Mesenchymal stem cell (in vitro differentiated cells and primary cell): Measurements from ENCODE around the gene INCA1.

Source experiments
- DNase-seq: peaks from one replicate; pipeline ENCODE4 v3.0.0-alpha.2; 2013
- H2AFZ ChIP-seq: one replicate; pipeline ENCODE4 v1.6.1; 2013; ENCODE audit warnings: low read depth, mild to moderate bottlenecking, control low read depth, inconsistent platforms, low read length, moderate library complexity
- H2AK5ac ChIP-seq: 2 replicates; pipeline ENCODE4 v1.6.1; 2013; ENCODE audit warnings: low read length, moderate library complexity, mild to moderate bottlenecking, inconsistent platforms; ENCODE audit not compliant: severe bottlenecking
- H2BK120ac ChIP-seq: one replicate; pipeline ENCODE4 v1.6.1; 2013; ENCODE audit warnings: low read depth, mild to moderate bottlenecking, inconsistent platforms, low read length, moderate library complexity
- H2BK12ac ChIP-seq, 2 experiments: one replicate each; pipeline ENCODE4 v1.6.1; 2013; ENCODE audit warnings: inconsistent platforms in 2 of 2, low read length in 2 of 2, mild to moderate bottlenecking in 2 of 2, moderate library complexity in 2 of 2, control low read depth in 1 of 2
- H2BK15ac ChIP-seq: one replicate; pipeline ENCODE4 v1.6.1; 2013; ENCODE audit warnings: mild to moderate bottlenecking, low read depth, inconsistent platforms; ENCODE audit not compliant: poor library complexity, severe bottlenecking
- H2BK5ac ChIP-seq: 2 replicates; pipeline ENCODE4 v1.6.1; 2013; ENCODE audit warnings: low read depth, mild to moderate bottlenecking, low read length, control low read depth, inconsistent platforms; ENCODE audit not compliant: poor library complexity, severe bottlenecking
- H3K14ac ChIP-seq, 2 experiments: one replicate each; pipeline ENCODE4 v1.6.1; 2013; ENCODE audit warnings: inconsistent platforms in 2 of 2, low read length in 2 of 2, control low read depth in 1 of 2, mild to moderate bottlenecking in 1 of 2, moderate library complexity in 1 of 2
- H3K18ac ChIP-seq, 2 experiments: one replicate each; pipeline ENCODE4 v1.6.1; 2013; ENCODE audit warnings: inconsistent platforms in 2 of 2, low read length in 2 of 2, control low read depth in 1 of 2, low read depth in 1 of 2, mild to moderate bottlenecking in 1 of 2
- H3K23ac ChIP-seq, 2 experiments: one replicate each; pipeline ENCODE4 v1.6.1; 2013; ENCODE audit warnings: inconsistent platforms in 2 of 2, low read length in 2 of 2, mild to moderate bottlenecking in 2 of 2, moderate library complexity in 2 of 2, control low read depth in 1 of 2
- H3K27ac ChIP-seq: 2 replicates; pipeline ENCODE4 v1.5.1; 2013; ENCODE audit warnings: mild to moderate bottlenecking, moderate library complexity, low read length, control low read depth, inconsistent platforms; ENCODE audit not compliant: poor library complexity, severe bottlenecking
- H3K27me3 ChIP-seq, 2 experiments: 2 replicates each; pipeline versions ENCODE4 v1.6.1 to v1.7.0; 2013; ENCODE audit warnings: low read length in 2 of 2, mild to moderate bottlenecking in 2 of 2, moderate library complexity in 2 of 2, control low read depth in 1 of 2, inconsistent platforms in 1 of 2; ENCODE audit not compliant: control insufficient read depth in 1 of 2, insufficient read depth in 1 of 2
- H3K36me3 ChIP-seq, 2 experiments: 2 replicates each; pipeline versions ENCODE4 v1.6.1 to v1.7.0; 2013; ENCODE audit warnings: low read length in 2 of 2, control low read depth in 1 of 2, inconsistent platforms in 1 of 2, low read depth in 1 of 2, mild to moderate bottlenecking in 1 of 2; ENCODE audit not compliant: insufficient read depth in 2 of 2, control insufficient read depth in 1 of 2
- H3K4ac ChIP-seq, 2 experiments: one replicate each; pipeline ENCODE4 v1.6.1; 2013; ENCODE audit warnings: inconsistent platforms in 2 of 2, low read length in 2 of 2, mild to moderate bottlenecking in 2 of 2, moderate library complexity in 2 of 2, control low read depth in 1 of 2, low read depth in 1 of 2
- H3K4me1 ChIP-seq: 2 replicates; pipeline ENCODE4 v1.6.1; 2013; ENCODE audit warnings: low read depth, low read length, control low read depth; ENCODE audit not compliant: control insufficient read depth, insufficient read depth
- H3K4me2 ChIP-seq: 2 replicates; pipeline ENCODE4 v1.6.1; 2013; ENCODE audit warnings: low read length, mild to moderate bottlenecking, inconsistent platforms; ENCODE audit not compliant: poor library complexity, severe bottlenecking
- H3K4me3 ChIP-seq, 2 experiments: 2 replicates each; pipeline versions ENCODE4 v1.5.1 to v1.7.0; 2013; ENCODE audit warnings: low read length in 2 of 2, mild to moderate bottlenecking in 2 of 2, control low read depth in 1 of 2, low read depth in 1 of 2; ENCODE audit not compliant: insufficient read depth in 1 of 2
- H3K79me1 ChIP-seq: replicated peaks from 2 replicates; pipeline ENCODE4 v1.6.1; 2013; ENCODE audit warnings: mild to moderate bottlenecking, control low read depth, low read length, inconsistent platforms; ENCODE audit not compliant: poor library complexity, severe bottlenecking
- H3K9ac ChIP-seq: 2 replicates; pipeline ENCODE4 v1.7.0; 2013; ENCODE audit warnings: mild to moderate bottlenecking, low read length, moderate library complexity
- H3K9me3 ChIP-seq: 2 replicates; pipeline ENCODE4 v1.7.0; 2013; ENCODE audit warnings: mild to moderate bottlenecking, low read length; ENCODE audit not compliant: control insufficient read depth
- H4K8ac ChIP-seq: one replicate; pipeline ENCODE4 v1.6.1; 2013; ENCODE audit warnings: inconsistent platforms, mild to moderate bottlenecking, low read length, moderate library complexity
- H4K91ac ChIP-seq: one replicate; pipeline ENCODE4 v1.6.1; 2013; ENCODE audit warnings: mild to moderate bottlenecking, low read length, inconsistent platforms
- WGBS: methylation state at CpG from one replicate; pipeline ENCODE4 v1.1.7; 2013; ENCODE audit warnings: mixed read lengths; 5-methylcytosine and 5-hydroxymethylcytosine counted together

INCA1 gene

DNA sequence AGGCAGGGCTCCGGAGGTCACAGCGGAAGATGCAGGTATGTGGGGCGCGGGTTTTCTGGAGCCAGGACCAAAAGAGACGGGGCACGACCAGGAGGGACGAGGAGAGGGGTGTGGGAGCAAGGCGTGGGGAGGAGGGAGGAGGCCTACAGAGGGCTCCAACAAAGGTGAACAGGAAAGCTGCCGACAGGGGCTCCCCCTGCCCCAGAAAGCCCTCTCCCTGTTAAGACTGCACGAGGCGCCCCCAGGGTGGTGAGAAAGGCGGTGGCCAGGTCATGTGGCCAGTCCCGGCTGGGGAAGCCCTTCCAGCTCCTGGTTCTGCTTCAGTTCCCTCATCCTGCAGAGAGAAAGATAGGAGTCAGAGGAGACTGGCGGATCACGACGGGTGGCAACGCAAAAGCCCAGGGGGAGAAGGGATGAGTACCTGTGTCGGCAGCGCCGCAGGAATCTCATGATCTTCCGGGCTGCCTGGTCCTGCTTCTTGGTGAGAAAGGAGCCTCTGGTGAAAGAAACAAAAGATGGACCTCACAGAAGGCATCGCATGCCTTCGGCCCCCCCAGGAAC is 28.8 kb downstream of the INCA1 start:
- peak overlapping the region; percentile 95 for H3K27ac ChIP-seq

DNA sequence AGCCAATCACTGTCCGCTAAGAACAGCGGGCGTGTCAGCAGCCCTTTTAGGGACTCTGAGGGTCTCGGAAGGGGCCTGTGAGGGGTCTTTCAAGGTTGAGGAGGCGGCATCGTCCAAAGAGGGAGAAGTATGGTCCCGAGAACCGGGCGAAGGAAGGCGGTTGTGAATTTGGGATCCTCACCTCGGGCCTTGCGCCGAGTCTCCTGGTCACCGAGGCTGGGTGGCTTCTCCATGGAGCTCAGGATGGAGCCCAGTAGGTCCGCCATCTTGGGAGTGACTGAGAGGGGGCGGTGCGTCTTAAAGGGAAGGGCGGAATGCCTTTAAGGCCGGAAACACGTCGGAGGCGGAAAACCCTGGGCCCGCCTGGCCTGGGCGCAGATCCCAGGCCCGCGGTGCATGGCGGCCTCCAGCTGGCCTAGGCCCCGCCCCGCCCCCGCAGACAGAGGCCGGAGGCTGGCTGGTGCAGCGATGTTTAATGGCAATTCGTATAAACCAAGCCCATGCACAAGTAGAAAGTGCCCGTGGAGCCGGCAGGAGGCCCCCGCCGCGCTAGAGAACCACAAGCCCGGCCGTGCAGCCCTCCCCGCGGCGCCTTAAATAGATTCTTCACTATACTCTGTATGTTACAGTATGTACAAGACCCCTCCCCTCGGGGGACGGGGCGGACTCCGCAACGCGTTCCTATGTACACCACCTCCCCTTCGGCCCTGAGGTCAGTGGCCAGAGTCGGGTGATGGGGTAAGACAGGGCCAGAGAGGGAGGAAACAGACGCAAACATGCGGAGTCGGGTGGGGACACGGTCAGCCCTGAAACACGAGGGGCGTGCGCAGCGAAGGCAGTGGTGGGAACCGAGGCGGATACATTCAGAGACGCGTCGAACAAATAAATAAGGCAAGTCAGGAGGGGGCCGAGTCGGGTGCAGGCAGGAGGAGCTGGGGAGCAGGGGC is 29.5 kb downstream of the INCA1 start, which contains the start of gene SPAG7:
SPAG7 (minus strand) TSS at position 279 of the 947 bp plus-strand sequence; CDS start at position 266, 13 bp downstream.
- H3K27ac ChIP-seq = peak within 1 kb of the TSS; percentile 100
- H2BK120ac ChIP-seq = peak within 1 kb of the TSS; percentile 92
- peak within 1 kb of the TSS; percentile 64 for H2AFZ ChIP-seq
- H4K8ac ChIP-seq = peak within 1 kb of the TSS; percentile 98
- H3K18ac ChIP-seq = peak within 1 kb of the TSS; percentile 94 to 99
- H2BK5ac ChIP-seq = peak within 1 kb of the TSS; percentile 96
- peak within 1 kb of the TSS; percentile 97 for H4K91ac ChIP-seq
- peaks cover 26% of the 10 kb centered on the region for H3K79me1 ChIP-seq
- H3K4ac ChIP-seq = peak within 1 kb of the TSS; percentile 97
- peak within 1 kb of the TSS; percentile 100 for H2BK15ac ChIP-seq
- H3K4me3 ChIP-seq = peak within 1 kb of the TSS; percentile 66 to 94
- peak within 1 kb of the TSS; percentile 90 for H2AK5ac ChIP-seq
- peak within 1 kb of the TSS in 1 of 2 experiments; percentile 95 for H3K14ac ChIP-seq
- no peaks in the 10 kb centered on the region for H3K9me3 ChIP-seq
- peaks cover 31% of the 10 kb centered on the region for H3K4me1 ChIP-seq
- no peaks in the 10 kb centered on the region for H3K27me3 ChIP-seq
- under 1% methylated on average over 66 of the region's 66 CpGs for WGBS
- H3K9ac ChIP-seq = peak within 1 kb of the TSS; percentile 99
- peak within 1 kb of the TSS in 1 of 2 experiments; percentile 47 for H3K23ac ChIP-seq
- peaks cover 29 to 38% of the 10 kb centered on the region in 2 experiments for H3K36me3 ChIP-seq
- peak within 1 kb of the TSS; percentile 83 for H3K4me2 ChIP-seq
- H2BK12ac ChIP-seq = peak within 1 kb of the TSS; percentile 80 to 85
- peak; percentile 98 for DNase-seq

More for the DNA sequence above, 28.8 kb downstream of the INCA1 start:
- Histone ChIP-seq H3K4ac (peak overlapping the region; percentile 50 to 97), H3K4me1 (peaks cover 31% of the 10 kb centered on the region), H3K18ac (peak overlapping the region; percentile 87 to 99), H4K91ac (peak overlapping the region; percentile 97), H3K27me3 (no peaks in the 10 kb centered on the region), H2BK12ac (peak overlapping the region; percentile 85 to 89), H2BK120ac (peak overlapping the region; percentile 74), H2AK5ac (peak overlapping the region; percentile 75), H3K79me1 (peaks cover 29% of the 10 kb centered on the region), H3K14ac (peak overlapping the region in 1 of 2 experiments; percentile 95), H4K8ac (peak overlapping the region; percentile 89), H3K9ac (peak overlapping the region; percentile 99), H3K23ac (peak overlapping the region in 1 of 2 experiments; percentile 90), H2BK15ac (peak overlapping the region; percentile 99), H3K36me3 (peaks cover 37 to 43% of the 10 kb centered on the region in 2 experiments), H2BK5ac (peak overlapping the region; percentile 39), H3K4me2 (peak overlapping the region; percentile 82), H3K4me3 (peak overlapping the region; percentile 59 to 94), H2AFZ (peak overlapping the region; percentile 15), H3K9me3 (no peaks in the 10 kb centered on the region)
- DNase-seq = peak; percentile 45
- 19% methylated on average over 22 of the region's 23 CpGs for WGBS

DNA sequence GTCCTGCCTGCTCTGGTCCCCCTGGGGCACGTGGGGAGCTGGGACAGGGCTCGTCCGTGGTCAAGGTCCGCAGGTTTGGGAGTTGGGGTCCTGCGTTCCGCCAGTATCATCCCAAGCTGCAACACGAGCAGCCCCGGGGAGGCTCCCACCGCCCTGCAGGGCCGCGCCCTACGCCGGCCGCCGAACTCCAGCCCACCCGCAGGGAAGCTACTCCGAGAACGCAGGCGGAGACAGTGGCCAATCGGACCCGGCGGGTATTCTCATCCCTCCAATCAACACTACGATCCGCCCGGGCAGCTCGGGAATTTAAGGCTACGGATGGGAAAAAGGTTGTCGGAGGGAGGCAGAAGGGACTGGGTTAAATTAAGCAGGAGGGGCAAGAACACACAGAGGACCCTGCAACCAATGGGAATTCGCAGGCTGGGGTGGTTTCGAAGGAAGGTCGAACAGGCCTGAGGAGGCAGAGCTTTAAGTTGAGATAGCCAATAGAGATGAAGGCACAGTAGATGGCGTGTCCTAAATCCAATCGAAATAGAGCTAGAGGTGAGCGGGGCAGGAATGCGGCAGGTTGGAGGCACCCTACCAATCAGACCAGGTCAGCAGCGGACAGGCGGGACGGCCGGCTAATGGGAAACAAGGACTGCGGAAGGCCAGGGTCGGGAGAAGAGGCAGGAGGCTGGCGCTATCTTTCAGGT is 30.3 kb downstream of the INCA1 start:
- H4K8ac ChIP-seq = peak overlapping the region; percentile 74
- peak overlapping the region; percentile 14 to 80 for H2BK12ac ChIP-seq
- WGBS = under 1% methylated on average over 32 of the region's 42 CpGs
- H3K9ac ChIP-seq = peak overlapping the region; percentile 99
- H3K27me3 ChIP-seq = no peaks in the 10 kb centered on the region
- no peaks in the 10 kb centered on the region for H3K9me3 ChIP-seq
- no peak overlapping the region for H2BK15ac ChIP-seq
- peak; percentile 100 for DNase-seq
- peaks cover 31% of the 10 kb centered on the region for H3K4me1 ChIP-seq
- peak overlapping the region; percentile 94 to 97 for H3K4ac ChIP-seq
- peak overlapping the region; percentile 64 to 94 for H3K4me3 ChIP-seq
- peaks cover 21 to 30% of the 10 kb centered on the region in 2 experiments for H3K36me3 ChIP-seq
- peak overlapping the region; percentile 85 to 99 for H3K18ac ChIP-seq
- peaks cover 25% of the 10 kb centered on the region for H3K79me1 ChIP-seq
- H4K91ac ChIP-seq = peak overlapping the region; percentile 91
- H2BK120ac ChIP-seq = peak overlapping the region; percentile 77
- H3K14ac ChIP-seq = peak overlapping the region in 1 of 2 experiments; percentile 93
- H3K27ac ChIP-seq = peak overlapping the region; percentile 100
- H2AFZ ChIP-seq = peak overlapping the region; percentile 64
- peak overlapping the region; percentile 71 for H2BK5ac ChIP-seq
- peak overlapping the region; percentile 83 for H3K4me2 ChIP-seq
- peak overlapping the region in 1 of 2 experiments; percentile 47 for H3K23ac ChIP-seq
- peak overlapping the region; percentile 90 for H2AK5ac ChIP-seq
